GM11168 (cell line): ENCODE results near the gene CMSS1.

Source experiments
- in situ Hi-C: fragments of 300-500 bp; cut with MboI; formaldehyde crosslinking; loops from one replicate; pipeline ENCODE4 v1.12.0; 2022; ENCODE audit warnings: low sequenced_read_pairs; ENCODE audit not compliant: unreplicated experiment

The CMSS1 gene

DNA sequence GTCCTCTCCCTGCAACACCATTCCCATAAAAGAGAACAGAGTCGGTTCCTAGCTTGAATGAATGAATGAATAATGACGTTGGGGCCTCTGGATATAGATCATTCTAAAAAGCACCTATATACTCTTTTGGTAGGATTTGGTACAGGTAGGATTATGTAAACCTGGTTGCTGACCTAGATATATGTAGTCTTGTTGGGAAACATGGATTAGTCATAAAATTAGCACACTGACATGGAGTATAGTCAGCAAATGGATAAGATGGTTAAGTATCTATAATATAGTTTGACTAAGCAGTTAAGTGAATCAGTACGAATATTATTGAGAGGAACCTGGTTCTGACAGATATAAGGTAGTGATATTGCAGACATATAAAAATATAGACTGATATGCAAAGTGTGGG, 154.1 kb downstream of the CMSS1 start:
- in situ Hi-C loops, result no loop called here

DNA sequence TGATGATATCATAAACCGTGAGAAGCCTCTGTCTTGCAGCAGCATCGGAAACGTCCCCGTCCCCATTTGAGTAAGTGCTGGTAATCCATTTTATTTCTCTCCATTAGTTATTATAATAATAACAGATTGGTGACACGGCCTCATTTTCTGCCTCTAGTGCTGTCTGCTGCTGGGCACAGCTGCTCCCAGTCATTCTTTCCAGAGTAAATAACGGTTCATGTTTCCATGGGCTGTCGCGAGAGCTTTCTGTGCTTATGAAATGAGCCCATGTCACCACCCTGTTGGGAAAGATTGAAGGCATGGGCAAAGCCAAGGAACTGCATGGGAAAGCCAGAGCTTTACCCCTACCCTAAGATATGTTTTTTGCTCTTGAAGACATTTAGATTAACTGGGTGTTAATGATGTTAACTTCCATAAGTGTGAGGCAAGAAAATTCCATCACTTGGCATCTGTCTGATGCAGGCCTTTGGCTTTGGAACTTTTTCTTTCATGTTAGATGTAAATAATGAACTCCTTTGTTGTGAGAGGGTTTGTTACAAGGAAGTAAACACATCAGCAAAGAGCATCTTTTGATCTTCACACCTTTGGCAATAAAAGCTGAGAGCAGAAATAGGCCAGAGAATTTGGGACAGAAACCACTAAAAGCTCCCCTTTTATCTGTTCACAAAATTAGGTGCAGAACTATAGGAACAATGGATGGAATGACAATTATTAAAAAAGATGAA, 154.9 kb downstream of the CMSS1 start:
- in situ Hi-C loops, result no loop called here

DNA sequence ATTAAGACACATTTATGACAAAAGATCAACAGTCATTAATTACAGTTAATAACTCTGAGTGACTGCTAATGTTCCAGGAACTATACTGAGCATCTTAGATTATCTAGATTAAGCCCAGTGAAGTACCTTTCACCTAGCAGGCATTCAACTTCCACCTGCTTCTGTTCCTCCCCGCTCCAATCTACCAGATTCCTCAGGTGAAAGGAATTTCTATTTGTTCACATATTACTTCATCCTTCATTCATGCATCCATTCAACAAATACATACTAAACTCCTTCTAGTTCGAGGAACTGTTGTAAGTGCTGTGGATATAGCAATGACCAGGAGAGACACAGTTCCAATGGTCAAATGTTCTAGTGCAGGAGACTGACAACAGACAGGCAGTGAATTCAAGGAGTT, 157.3 kb downstream of the CMSS1 start:
- in situ Hi-C loops, result no loop called here

DNA sequence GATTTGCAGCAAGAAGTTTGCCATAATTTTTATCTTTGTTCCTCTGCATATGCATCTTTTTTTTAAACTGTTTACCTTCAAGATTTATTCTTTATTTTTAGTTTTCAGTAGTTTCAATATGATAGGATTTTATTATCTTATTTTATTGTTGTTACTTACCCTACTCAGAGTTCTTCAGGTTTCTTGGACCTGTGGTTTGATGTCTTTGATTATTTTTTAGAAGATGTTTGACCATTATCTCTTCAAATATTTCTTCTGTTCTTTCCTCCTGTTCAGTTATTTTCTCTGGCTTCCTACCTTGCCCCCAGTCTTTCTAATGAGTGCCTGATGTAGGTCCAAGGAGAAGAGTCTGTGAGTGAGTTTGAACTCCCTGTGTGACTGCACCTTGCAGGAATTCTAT, 158.9 kb downstream of the CMSS1 start:
- in situ Hi-C loops, result no loop called here

DNA sequence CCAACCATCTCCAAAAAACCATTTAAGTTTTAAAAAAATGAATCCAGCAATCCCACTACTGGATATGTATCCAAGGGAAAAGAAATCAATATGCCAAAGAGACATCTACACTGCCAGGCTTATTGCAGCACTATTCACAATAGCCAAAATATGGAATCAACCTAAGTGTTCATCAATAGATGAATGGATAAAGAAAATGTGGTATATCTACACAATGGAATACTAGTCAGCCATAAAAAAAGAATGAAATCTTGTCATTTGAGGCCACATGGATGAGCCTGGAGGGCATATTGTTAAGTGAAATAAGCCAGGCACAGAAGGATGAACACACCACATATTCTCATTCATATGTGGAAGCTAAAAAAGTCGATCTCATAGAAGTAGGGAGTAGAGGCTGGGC, 160.6 kb downstream of the CMSS1 start:
- in situ Hi-C loops, result no loop called here

DNA sequence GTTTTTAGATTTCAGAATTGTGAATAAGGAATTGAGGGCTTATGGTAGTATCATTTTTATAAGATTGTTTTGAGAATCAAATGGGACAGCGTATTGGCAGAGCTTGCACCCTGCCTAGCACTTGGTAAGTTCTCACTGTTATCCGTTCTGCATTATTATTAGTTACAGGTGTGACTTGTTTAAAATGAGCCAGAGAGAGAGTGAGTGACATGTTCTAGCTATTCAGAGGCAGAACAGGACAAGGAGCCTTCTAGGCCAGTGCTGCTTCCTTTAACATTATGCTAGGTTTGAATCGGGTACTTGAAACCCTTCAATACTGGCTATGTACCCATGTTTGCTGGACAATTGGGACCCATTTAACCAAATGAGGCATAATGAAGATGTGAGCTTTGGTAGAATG, 162.9 kb downstream of the CMSS1 start:
- in situ Hi-C loops, result no loop called here

DNA sequence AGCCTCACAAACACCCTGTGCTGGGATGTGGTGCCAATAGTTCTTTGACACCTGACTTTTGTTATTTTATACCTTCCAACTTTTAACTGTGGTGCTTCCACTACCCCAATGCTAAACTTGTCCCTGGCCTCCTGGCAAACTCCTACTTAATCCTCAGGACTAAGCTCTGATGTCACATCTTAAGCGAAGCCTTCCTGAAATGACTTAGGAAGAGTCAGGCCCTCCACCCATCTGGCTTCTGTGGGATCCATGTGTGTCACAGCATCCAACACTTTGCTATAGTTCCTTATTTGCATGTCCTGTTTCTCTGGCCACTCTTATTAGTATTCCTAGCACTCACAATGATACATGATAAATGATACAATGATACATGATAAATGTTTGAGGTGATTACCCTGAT, 163.5 kb downstream of the CMSS1 start:
- in situ Hi-C loops, result no loop called here

DNA sequence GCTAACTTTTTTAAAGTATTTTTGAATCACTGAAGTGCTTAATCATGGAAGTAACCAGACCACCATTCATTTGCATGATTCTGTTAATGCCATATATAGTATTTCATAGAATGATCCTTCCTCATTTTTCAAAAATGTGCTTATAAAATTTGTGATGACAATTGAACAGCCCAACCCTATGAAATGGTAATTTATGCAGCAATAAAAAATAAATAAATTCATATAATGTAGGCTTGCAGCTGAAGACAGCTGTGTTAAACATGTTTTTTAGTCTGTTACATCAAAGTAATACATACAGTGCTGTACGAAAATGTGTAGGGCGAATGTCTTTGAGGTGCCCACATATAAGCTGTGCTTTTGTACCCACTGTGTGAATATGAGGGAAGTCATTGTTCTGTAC, 165.0 kb downstream of the CMSS1 start:
- in situ Hi-C loops, result no loop called here

DNA sequence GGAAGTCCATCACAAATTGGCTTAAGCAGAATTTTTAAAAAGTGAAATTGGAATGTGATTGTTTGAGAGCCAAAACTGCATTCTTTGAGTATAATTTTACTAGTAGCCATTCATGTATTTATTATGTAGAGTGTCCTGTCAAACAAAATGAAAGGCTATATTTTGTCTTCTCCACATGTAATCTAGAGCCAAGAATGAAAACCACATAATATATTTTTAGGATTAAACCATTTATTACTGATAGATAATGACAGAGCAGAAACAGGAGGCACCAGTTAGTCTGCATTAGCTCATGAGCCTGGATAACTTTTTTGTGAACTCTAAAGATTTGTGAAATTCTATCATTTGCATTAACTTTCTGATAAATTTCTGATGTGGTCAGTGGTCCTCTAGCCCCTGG, 166.5 kb downstream of the CMSS1 start:
- in situ Hi-C loops, result no loop called here

DNA sequence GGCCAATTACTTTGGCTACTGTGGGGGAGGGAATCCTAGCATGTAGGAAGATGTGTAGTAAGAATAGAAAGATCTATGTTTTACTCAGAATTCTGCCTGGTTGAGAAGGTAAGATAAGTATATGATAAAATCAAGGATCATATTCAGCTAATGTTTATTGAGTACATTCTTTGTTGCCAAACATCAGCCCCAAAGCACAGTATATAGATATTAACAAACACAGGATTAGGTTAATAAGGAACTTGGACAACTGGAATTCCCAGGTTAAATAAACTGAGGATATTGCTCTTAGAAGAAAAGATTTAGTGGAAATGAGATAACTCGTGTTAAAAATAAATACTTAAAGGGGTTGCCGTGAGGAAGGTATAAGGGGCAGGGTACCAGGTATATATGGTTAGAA, 167.0 kb downstream of the CMSS1 start:
- in situ Hi-C loops, result no loop called here

DNA sequence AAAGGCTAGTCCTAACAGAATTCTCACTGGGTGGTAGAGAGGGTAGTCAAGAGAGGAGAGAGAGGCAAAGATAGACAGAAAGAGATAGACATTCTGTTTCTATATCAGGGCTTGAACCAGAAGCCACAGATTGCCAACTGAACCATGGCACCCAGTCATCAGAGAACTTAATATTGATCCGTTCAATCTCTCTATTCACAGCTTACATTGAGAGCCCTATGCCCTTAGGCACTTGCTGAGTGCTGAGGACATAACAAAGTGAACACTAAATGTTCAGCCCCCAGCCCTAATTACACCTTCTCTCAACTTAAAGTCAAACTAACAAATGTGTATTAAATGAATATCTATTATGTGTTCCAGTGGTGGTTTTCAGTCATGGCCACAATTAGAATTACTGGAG, 172.5 kb downstream of the CMSS1 start:
- in situ Hi-C loops, result no loop called here

DNA sequence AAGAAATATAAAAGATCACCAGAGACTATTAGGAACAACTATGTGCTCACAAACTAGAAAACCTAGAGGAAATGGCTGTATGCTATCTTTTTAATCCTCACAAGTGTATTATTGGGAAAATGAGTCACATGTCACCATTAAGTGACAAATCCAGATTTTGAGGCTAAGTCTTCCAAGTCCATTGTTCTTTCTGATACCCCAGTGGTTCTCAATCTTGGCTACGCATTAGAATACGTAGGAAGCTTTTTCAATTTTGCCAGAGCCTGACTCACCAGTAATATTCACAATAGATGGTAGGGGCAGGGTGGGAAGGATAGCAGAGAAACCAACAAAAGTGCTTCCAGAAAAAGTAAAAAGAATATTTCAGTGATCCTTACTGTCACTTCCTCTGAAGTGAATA, 179.6 kb downstream of the CMSS1 start:
- in situ Hi-C loops, result no loop called here

DNA sequence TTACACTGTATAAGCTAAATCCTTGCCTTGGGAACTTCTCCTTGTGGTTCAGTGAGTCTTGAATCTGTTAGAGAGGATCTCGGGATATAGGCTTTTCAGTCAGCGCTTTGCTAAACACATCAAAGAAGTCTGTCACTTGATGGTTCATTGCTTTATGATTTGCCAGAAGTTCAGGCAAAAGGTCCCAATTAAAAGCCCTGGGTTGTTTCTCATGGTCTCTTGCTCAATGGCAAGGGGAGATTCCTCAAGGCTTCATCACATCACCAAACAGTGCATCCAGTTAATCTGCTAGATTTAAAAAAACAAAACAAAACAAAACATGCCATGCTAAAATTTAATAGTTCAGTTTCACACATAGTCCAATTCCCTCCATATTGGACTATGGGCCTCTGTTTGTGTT, 181.9 kb downstream of the CMSS1 start:
- in situ Hi-C loops, result no loop called here

DNA sequence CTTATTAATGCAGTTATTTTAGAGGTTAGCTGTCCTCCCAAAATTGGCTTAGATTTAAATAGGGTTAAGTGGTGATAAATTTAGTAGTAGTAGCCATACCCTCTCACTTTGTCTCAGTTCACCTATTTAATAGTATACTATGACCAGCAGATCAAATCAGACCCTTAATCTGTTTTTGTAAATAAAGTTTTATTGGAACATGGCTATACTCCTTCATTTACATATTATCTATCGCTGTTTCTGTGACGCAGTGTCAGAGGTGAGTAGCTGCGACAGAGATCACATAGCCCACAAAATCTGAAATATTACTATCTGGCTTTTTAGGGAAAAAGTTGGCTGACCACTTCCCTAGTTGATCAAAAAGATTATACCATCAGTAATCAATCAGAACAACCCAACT, 183.4 kb downstream of the CMSS1 start:
- in situ Hi-C loops, result no loop called here

DNA sequence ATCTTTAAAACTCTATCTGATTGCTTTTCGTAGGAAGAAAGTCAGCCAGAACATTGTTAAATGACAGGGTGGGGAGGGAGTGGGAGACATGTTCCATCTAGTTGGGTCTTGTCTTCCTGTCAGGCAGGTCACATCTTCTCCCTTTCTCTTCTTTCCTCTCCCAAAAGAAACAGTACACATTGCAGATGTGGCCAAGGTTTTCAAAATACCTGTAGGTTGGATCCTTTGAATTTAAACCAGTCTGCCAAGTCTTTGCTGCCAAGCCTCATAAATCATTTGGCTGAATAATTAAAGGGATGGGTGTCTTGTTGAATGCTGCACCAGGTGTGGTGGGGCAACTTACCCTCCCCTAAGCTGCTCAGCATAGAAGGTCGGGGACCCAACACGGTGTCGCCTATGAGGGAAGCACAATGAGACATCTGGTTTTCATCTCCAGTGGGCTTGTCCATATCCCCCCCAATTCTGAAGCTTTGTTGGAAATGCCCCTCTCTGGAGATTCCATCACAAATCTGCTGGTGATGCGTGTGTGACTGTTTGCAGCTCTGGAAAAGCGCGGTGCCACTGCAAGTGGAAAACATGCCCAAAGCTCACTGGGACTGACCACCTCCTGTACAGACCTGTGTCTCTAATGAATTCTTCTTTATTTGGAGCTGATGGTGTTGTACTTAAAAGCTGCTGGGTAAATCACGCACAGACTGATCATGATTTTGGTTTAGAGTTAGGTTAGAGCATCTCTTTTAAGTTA, 184.0 kb downstream of the CMSS1 start:
- in situ Hi-C loops, result no loop called here

DNA sequence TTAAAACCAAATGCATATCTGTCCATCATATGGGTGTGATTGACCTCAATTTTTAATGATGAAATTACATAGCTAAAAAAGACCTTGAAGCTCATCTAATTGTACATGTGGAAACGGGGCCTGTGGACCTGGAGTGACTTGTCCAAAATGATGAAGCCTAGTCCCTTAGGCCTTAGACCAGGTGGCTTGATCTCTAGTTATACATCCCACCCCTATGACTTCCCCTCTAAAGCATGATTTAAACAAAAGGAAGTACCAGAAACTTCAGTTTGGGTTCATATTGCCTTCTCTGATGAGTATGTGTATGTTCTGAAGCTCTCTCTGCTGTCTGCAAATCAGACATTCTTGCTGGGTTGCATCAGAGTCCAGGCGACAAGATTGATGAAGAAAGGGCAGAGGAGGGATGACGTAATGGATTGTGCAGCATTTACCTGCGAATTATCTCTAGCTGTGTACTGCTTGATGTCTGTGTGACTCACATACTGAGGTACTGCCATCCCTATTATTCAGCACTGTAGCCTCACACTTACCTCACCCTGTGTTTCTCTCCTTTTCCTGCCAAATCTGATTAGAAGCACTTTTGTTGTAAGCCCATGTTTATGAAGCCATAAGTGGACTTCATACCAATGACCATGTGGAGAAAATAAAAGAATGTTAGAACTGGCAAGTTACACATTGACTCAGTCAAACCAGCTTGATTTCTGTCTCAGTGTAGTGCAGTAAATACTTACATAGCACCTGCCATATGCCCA, 185.1 kb downstream of the CMSS1 start:
- in situ Hi-C loops, result no loop called here

DNA sequence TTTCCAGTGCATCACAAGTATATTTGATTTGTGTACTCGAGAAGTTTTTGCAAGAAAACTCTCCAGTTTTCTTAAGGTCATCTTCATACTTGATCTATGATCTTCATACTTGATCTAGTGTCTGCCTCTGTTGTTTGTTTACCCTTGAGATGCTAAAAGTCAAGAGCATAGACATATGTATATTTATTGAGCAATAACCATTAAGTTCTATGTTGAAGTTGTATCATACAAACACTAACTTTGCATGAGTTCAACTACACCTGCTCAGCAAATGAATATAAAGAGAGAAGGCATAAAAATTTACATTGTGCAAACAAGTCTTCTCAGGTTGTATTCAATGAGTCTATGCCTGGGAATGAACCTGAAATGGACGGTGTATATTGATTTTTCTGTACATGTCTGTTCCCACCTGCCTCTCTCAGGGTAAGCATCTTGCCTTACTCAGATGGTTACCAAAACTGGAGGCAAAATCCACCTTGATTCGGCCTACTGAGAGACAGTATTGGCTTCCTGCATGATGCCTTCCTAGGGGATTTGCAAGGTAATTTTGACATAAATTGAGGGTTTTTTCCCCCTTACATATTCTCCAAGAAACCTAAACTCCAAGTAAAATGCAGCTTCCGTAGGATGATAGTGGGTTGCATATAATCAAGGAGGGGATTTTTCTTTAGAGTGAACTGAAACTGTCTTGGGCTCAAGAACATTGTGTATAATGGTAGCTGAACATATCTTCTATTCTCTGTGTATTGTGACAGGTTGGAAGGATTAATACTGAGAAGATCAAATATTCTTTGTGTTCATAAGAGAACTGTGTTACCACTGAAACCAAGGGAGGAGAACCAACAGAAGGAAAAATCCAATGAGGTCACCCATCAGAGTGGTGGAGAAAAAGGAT, 186.2 kb downstream of the CMSS1 start:
- in situ Hi-C loops, result no loop called here

DNA sequence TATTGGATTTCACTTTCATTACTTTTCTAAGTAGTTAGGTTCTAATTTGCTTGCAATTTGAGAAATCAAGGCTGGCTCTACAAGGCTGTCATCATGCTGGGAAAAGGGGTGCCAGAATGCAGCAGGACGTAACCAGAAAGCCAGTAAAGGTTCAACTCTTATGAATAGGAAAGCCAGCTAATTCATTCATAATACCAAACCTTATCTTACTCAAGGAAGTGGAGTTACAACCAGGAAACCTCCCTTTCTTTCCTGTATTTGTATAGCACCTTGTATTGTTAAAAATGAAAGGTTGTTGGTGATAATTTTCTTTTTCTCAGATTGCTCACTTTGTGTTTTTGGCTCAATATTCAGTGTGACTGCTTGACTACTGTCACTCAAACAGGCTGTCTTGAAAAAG, 187.3 kb downstream of the CMSS1 start:
- in situ Hi-C loops, result no loop called here

DNA sequence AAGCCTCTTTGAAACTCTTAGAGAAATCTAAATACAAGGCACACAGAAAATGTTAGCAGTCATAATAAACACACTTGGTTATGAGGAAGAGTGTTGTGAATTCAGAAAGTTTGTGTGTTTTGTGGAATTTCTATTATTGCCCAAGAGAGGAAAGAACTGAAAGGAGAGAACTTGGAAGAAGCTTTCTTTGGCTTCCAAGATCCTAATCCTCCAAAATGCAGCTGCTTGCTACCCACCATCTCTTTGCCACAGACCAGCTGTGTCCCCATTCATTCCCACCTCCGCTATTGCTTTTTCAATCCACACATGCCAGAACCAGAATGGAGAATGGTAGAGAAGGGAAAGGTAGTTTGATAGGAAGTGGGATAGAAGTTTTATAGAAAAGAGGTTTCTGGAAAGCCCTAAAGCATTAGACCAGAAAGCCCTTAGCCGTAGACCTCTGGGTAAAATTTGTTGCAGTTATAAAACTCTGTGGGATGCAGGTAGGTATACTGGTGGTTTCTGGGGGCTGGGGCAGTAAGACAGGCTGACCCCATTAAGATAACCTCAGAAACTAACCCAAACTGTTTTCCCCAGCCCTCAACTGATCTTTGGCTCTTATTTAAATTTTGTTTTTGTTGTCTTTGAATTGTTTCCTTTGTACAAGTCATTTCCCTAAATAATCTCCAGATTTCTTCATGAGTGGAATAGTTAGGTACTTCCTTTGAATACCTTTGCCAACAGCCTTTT, 188.2 kb downstream of the CMSS1 start:
- in situ Hi-C loops, result no loop called here
